DND-41 (cell line): Measurements from ENCODE around the gene NBEAL2.

Experiments used
- ATAC-seq: fragments of 200-7000 bp; cut with Tn5 transposase; 3 replicates; pipeline ENCODE4 v1.9.1; 2021; ENCODE audit warnings: low read depth; ENCODE audit not compliant: insufficient read depth
- DNase-seq: peaks from one replicate; pipeline ENCODE4 v3.0.0-alpha.2; 2020
- H2AFZ ChIP-seq: 2 replicates; pipeline ENCODE4 v1.6.0; 2012; ENCODE audit warnings: low read depth, low read length
- H3K27ac ChIP-seq: 2 replicates; pipeline ENCODE4 v1.5.1; 2012; ENCODE audit warnings: low read length, inconsistent platforms
- H3K27me3 ChIP-seq: fragments of 200-600 bp; sonication (generic); 2 replicates; pipeline ENCODE4 v1.6.0; 2012; ENCODE audit warnings: low read length, mild to moderate bottlenecking, inconsistent platforms; ENCODE audit not compliant: insufficient read depth, poor library complexity
- H3K36me3 ChIP-seq: 2 replicates; pipeline ENCODE4 v1.5.1; 2012; ENCODE audit warnings: low read length, inconsistent platforms; ENCODE audit not compliant: insufficient read depth
- H3K4me1 ChIP-seq: 2 replicates; pipeline ENCODE4 v1.5.1; 2012; ENCODE audit warnings: mild to moderate bottlenecking, low read length; ENCODE audit not compliant: insufficient read depth
- H3K4me2 ChIP-seq: 2 replicates; pipeline ENCODE4 v1.6.0; 2012; ENCODE audit warnings: mild to moderate bottlenecking, moderate library complexity, low read length, inconsistent platforms; ENCODE audit not compliant: insufficient read depth
- H3K4me3 ChIP-seq, 2 experiments: fragments of 200-600 bp in 1 of 2; shearing (Covaris generic) in 1 of 2; 2 replicates each; pipeline ENCODE4 v1.5.1; 2012 to 2016; ENCODE audit warnings: inconsistent platforms in 2 of 2, low read length in 2 of 2, mild to moderate bottlenecking in 2 of 2, low read depth in 1 of 2, moderate library complexity in 1 of 2
- H3K79me2 ChIP-seq: 2 replicates; pipeline ENCODE4 v1.6.0; 2012; ENCODE audit warnings: low read length, inconsistent platforms; ENCODE audit not compliant: insufficient read depth
- H3K9ac ChIP-seq: 2 replicates; pipeline ENCODE4 v1.6.0; 2012; ENCODE audit warnings: low read depth, mild to moderate bottlenecking, inconsistent platforms, low read length, moderate library complexity
- H3K9me3 ChIP-seq: 2 replicates; pipeline ENCODE4 v1.5.1; 2012; ENCODE audit warnings: low read length, moderate library complexity, mild to moderate bottlenecking, inconsistent platforms; ENCODE audit not compliant: insufficient read depth, severe bottlenecking
- H4K20me1 ChIP-seq: 2 replicates; pipeline ENCODE4 v1.6.0; 2012; ENCODE audit warnings: low read length; ENCODE audit not compliant: insufficient read depth
- EZH2 ChIP-seq: IDR thresholded peaks from 3 replicates; pipeline ENCODE4 v1.6.1; 2012; ENCODE audit warnings: borderline replicate concordance, low read depth, mild to moderate bottlenecking, moderate library complexity, low read length, inconsistent platforms; ENCODE audit not compliant: severe bottlenecking
- TF ChIP-seq, protein P1 (sequence below): IDR thresholded peaks from 2 replicates; pipeline ENCODE4 v1.5.1; 2012; ENCODE audit warnings: borderline replicate concordance, low read length, moderate library complexity, mild to moderate bottlenecking; ENCODE audit not compliant: poor library complexity, severe bottlenecking; ENCODE audit errors: extremely low read depth

Gene NBEAL2

DNA sequence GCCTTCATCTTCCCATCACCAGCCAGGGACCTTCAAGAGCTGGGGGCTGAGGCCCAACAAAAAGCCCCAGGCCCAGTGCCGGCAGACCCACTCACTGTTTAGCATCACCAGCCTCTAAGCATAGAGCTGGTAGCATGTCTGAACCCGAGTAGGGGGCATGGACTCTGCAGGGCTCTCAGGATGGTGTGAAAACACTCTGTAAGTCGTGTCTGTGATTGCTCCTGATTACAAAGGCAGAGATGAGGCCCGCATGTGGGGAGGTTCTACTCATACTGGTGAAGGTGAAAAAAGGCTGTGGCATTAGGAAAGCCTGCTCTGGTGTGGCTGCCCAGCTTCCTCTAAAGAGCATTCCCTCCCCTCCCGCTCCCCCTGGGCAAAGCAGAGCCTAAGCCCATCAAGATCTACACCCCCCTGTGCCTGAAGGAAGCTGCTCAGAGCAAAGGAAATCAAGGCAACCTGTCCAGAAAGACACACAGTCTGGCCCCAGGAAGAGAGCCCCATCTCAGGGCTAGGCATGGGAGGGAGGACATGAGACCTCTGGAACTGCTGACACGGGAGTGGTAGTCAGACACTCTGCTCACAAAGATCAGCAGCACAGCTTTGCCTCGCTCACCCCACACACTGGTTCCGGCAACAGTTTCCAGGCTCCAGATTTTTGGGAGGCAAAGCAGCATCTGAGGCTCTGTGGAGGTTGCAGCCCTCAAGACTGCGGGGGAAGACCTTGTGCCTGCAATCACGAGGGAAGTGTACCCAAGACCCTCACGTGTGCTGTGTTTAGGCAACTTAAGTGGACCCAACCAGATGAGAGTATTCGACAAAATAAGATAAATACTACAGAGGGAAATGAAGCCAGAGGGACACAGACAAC, 39.7 kb upstream of the NBEAL2 start:
- peaks cover 98% of the 10 kb centered on the region for H3K79me2 ChIP-seq
- DNase-seq, result no peak
- no peaks in the 10 kb centered on the region for H3K9me3 ChIP-seq
- no peaks in the 10 kb centered on the region for H3K4me1 ChIP-seq
- H3K27ac ChIP-seq, result no peak overlapping the region
- peaks cover 78% of the 10 kb centered on the region for H3K36me3 ChIP-seq
- no peak overlapping the region for H3K4me3 ChIP-seq
- TF ChIP-seq EZH2, result no peak
- TF ChIP-seq, protein P1, sequence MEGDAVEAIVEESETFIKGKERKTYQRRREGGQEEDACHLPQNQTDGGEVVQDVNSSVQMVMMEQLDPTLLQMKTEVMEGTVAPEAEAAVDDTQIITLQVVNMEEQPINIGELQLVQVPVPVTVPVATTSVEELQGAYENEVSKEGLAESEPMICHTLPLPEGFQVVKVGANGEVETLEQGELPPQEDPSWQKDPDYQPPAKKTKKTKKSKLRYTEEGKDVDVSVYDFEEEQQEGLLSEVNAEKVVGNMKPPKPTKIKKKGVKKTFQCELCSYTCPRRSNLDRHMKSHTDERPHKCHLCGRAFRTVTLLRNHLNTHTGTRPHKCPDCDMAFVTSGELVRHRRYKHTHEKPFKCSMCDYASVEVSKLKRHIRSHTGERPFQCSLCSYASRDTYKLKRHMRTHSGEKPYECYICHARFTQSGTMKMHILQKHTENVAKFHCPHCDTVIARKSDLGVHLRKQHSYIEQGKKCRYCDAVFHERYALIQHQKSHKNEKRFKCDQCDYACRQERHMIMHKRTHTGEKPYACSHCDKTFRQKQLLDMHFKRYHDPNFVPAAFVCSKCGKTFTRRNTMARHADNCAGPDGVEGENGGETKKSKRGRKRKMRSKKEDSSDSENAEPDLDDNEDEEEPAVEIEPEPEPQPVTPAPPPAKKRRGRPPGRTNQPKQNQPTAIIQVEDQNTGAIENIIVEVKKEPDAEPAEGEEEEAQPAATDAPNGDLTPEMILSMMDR, result no peak
- no peak overlapping the region for H3K9ac ChIP-seq
- peaks cover 92% of the 10 kb centered on the region for H4K20me1 ChIP-seq
- H3K27me3 ChIP-seq, result no peaks in the 10 kb centered on the region
- no peak overlapping the region for H3K4me2 ChIP-seq
- no peak for ATAC-seq
- no peak overlapping the region for H2AFZ ChIP-seq

DNA sequence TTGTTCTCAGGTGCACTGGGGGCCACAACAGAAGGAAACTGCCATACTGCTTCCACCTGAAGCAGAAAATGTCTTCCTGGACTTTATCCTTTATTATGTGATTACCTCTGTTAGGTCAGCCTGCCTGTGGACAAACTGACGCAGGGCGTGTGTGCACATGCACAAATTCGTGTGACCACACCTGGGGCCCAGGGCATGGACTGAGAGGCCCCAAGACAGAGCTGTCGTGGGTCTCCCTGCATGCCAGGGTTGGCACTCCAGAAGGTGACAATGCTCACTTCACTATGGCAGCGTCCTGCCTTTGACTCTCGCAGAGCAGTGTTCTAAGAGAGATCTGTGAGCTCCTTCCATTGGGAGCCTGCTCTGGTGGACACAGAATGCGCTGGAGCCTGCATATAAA, 37.4 kb upstream of the NBEAL2 start:
- ATAC-seq (no peak), DNase-seq (no peak)
- Histone ChIP-seq H3K9ac (no peak overlapping the region), H2AFZ (no peak overlapping the region), H3K79me2 (peaks cover 98% of the 10 kb centered on the region), H3K4me2 (no peak overlapping the region), H3K9me3 (no peaks in the 10 kb centered on the region), H3K27ac (no peak overlapping the region; the same call in 1 of the 2 replicates), H3K4me3 (no peak overlapping the region), H4K20me1 (peaks cover 92% of the 10 kb centered on the region), H3K36me3 (peaks cover 77% of the 10 kb centered on the region), H3K4me1 (peaks cover under 1% of the 10 kb centered on the region; the same call in 1 of the 2 replicates), H3K27me3 (no peaks in the 10 kb centered on the region)
- TF ChIP-seq, protein P1, result no peak
- TF ChIP-seq EZH2, result no peak

- no peak for TF ChIP-seq EZH2
- TF ChIP-seq, protein P1, result no peak
- Histone ChIP-seq H3K4me3 (no peak overlapping the region), H3K4me2 (no peak overlapping the region), H3K4me1 (peaks cover 6% of the 10 kb centered on the region), H3K36me3 (peaks cover 77% of the 10 kb centered on the region), H3K27me3 (no peaks in the 10 kb centered on the region), H4K20me1 (peaks cover 92% of the 10 kb centered on the region), H3K9ac (no peak overlapping the region), H3K9me3 (no peaks in the 10 kb centered on the region), H3K79me2 (peaks cover 98% of the 10 kb centered on the region), H3K27ac (no peak overlapping the region), H2AFZ (no peak overlapping the region)
- no peak for ATAC-seq
- DNase-seq, result no peak
These were observed 36.8 kb upstream of the NBEAL2 start for GRCh38 chr3:46942481-46943236.
